OCI-LY1 (cell line): ENCODE measurements around the gene PCBP3.

Experiments used
- H2AFZ ChIP-seq: fragments of 200-600 bp; sonication (generic), shearing (Covaris generic); 2 replicates; pipeline ENCODE4 v1.6.0; 2014; ENCODE audit warnings: antibody characterized with exemption, mild to moderate bottlenecking, low read length
- H3F3A ChIP-seq: fragments of 200-600 bp; sonication (generic), shearing (Covaris generic); 2 replicates; pipeline ENCODE4 v1.6.0; 2014; ENCODE audit warnings: mild to moderate bottlenecking, antibody characterized with exemption, low read length, moderate library complexity; ENCODE audit not compliant: insufficient read depth
- H3K27ac ChIP-seq: fragments of 200-600 bp; sonication (generic); 2 replicates; pipeline ENCODE4 v1.5.1; 2014; ENCODE audit warnings: low read length, mixed run types, mild to moderate bottlenecking, low read depth; ENCODE audit not compliant: poor library complexity, severe bottlenecking
- H3K27me3 ChIP-seq: fragments of 200-600 bp; sonication (generic); 2 replicates; pipeline ENCODE4 v1.6.0; 2014; ENCODE audit warnings: antibody characterized with exemption, mild to moderate bottlenecking, low read length, moderate library complexity; ENCODE audit not compliant: insufficient read depth
- H3K36me3 ChIP-seq: fragments of 200-600 bp; sonication (generic); 2 replicates; pipeline ENCODE4 v1.6.1; 2014; ENCODE audit warnings: mild to moderate bottlenecking, antibody characterized with exemption, low read length, moderate library complexity, mixed read lengths; ENCODE audit not compliant: insufficient read depth
- H3K4me1 ChIP-seq: fragments of 200-600 bp; sonication (generic); 2 replicates; pipeline ENCODE4 v1.5.1; 2014; ENCODE audit warnings: mild to moderate bottlenecking, low read length, moderate library complexity; ENCODE audit not compliant: insufficient read depth, severe bottlenecking
- H3K4me2 ChIP-seq: fragments of 200-600 bp; sonication (generic), shearing (Covaris generic); 2 replicates; pipeline ENCODE4 v1.6.1; 2014; ENCODE audit warnings: low read length
- H3K4me3 ChIP-seq: fragments of 200-600 bp; sonication (generic); 2 replicates; pipeline ENCODE4 v1.5.1; 2014; ENCODE audit warnings: low read length, low read depth, mild to moderate bottlenecking, mixed read lengths; ENCODE audit not compliant: poor library complexity, severe bottlenecking
- H3K79me2 ChIP-seq: fragments of 200-600 bp; shearing (Covaris generic); 2 replicates; pipeline ENCODE4 v1.6.1; 2016; ENCODE audit warnings: mixed run types, low read length, mixed read lengths; ENCODE audit not compliant: insufficient read depth
- H3K9ac ChIP-seq: fragments of 200-600 bp; sonication (generic), shearing (Covaris generic); 2 replicates; pipeline ENCODE4 v1.6.1; 2014; ENCODE audit warnings: mild to moderate bottlenecking, low read length, mixed read lengths
- H3K9me2 ChIP-seq: fragments of 200-600 bp; sonication (generic), shearing (Covaris generic); 2 replicates; pipeline ENCODE4 v1.6.1; 2014; ENCODE audit warnings: low read depth, mild to moderate bottlenecking, low read length, mixed read lengths
- H3K9me3 ChIP-seq: fragments of 200-600 bp; shearing (Covaris generic); 2 replicates; pipeline ENCODE4 v1.6.1; 2014; ENCODE audit warnings: low read length, mixed read lengths
- H4K20me1 ChIP-seq: fragments of 200-600 bp; sonication (generic), shearing (Covaris generic); 2 replicates; pipeline ENCODE4 v1.6.0; 2016; ENCODE audit warnings: mild to moderate bottlenecking, low read length; ENCODE audit not compliant: insufficient read depth
- EZH2 ChIP-seq: fragments of 200-600 bp; sonication (generic), shearing (Covaris generic); IDR thresholded peaks from 2 replicates; pipeline ENCODE4 v1.8.0; 2017; ENCODE audit warnings: borderline replicate concordance, mixed run types, mild to moderate bottlenecking, antibody characterized with exemption, low read length, moderate library complexity, mixed read lengths
- TF ChIP-seq, protein P1 (sequence below): fragments of 200-600 bp; sonication (generic), shearing (Covaris generic); IDR thresholded peaks from 2 replicates; pipeline ENCODE4 v1.5.1; 2017; ENCODE audit warnings: mild to moderate bottlenecking, antibody characterized with exemption, low read length, moderate library complexity, mixed read lengths

Gene PCBP3

DNA sequence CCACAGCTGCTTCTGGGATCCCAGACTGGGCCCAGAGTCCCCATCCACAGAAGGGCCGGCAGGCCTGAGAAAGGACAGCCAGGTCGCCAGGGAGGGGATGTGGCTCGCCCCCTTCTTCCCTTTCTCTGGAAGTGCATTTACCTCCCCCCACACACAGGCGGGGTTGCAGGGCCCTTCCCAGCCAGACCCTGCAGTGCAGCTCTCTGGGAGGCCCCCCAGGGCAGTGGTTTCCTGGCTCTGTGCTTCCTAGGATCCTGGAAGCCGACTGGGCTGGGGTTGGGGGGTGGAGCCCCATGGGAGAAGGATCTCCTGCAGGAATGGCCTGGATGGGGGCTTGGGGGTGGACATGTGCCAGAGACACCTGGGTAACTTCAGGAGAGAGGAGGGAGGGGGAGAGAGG lies 333.9 kb downstream of the PCBP3 start:
- Histone ChIP-seq H3K4me2 (no peak overlapping the region), H3K4me3 (no peak overlapping the region)

DNA sequence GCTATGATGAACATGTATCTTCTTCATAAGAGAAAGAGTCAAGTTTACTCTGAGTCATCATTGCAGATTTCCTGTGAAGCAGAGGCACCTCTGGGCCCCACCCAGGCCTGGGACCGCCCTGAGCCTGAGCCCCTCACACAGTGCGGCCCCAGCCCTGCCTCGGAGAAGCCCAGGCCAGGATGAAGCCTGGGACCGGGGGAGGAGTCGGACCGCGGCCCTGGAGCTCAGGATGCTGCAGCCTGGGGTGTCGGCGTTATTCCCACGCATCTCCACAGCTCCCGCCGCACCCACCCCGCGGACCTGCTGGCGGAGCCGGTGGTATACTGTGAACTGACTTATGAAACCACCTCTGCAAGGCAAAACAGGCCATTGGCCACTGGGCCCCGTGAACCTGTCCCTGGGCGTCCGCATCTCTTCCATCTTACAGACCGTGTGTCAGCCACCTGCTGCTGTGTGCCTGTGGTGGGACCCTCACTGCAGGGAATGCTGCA lies 335.7 kb downstream of the PCBP3 start:
- H3K4me1 ChIP-seq: no peaks in the 10 kb centered on the region
- H3K27ac ChIP-seq: no peak overlapping the region
- no peak overlapping the region for H3K9ac ChIP-seq

More for the DNA sequence above, 333.9 kb downstream of the PCBP3 start:
- Histone ChIP-seq H3K27ac (no peak overlapping the region), H3K27me3 (no peaks in the 10 kb centered on the region), H3K9ac (no peak overlapping the region), H3K36me3 (no peaks in the 10 kb centered on the region), H3K4me1 (no peaks in the 10 kb centered on the region), H3K9me2 (no peaks in the 10 kb centered on the region), H3K9me3 (no peaks in the 10 kb centered on the region), H3K79me2 (no peaks in the 10 kb centered on the region), H4K20me1 (no peaks in the 10 kb centered on the region), H3F3A (peaks cover 3% of the 10 kb centered on the region; the same call in 1 of the 2 replicates), H2AFZ (no peak overlapping the region)
- TF ChIP-seq, protein P1, sequence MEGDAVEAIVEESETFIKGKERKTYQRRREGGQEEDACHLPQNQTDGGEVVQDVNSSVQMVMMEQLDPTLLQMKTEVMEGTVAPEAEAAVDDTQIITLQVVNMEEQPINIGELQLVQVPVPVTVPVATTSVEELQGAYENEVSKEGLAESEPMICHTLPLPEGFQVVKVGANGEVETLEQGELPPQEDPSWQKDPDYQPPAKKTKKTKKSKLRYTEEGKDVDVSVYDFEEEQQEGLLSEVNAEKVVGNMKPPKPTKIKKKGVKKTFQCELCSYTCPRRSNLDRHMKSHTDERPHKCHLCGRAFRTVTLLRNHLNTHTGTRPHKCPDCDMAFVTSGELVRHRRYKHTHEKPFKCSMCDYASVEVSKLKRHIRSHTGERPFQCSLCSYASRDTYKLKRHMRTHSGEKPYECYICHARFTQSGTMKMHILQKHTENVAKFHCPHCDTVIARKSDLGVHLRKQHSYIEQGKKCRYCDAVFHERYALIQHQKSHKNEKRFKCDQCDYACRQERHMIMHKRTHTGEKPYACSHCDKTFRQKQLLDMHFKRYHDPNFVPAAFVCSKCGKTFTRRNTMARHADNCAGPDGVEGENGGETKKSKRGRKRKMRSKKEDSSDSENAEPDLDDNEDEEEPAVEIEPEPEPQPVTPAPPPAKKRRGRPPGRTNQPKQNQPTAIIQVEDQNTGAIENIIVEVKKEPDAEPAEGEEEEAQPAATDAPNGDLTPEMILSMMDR: no peak

DNA sequence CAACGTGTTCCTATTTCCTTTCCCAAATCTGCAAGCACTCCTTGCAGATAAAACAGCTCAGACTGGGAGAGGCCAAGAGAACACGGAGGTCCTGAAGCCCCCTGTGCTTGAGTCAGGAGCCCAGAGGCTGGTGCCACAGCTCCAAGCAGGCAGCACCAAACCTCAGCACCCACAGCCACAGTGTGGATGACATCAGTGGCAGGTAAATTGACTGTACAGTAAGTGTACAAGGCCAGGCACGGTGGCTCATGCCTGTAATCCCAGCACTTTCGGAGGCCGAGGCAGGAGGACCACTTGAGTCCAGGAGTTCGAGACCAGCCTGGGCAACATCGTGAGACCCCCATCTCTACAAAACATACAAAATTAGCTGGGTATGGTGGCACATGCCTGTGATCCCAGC lies 336.1 kb downstream of the PCBP3 start:
- no peak overlapping the region for H3K4me2 ChIP-seq
- no peak overlapping the region for H3K27ac ChIP-seq
- no peaks in the 10 kb centered on the region for H4K20me1 ChIP-seq
- peaks cover 3% of the 10 kb centered on the region; the same call in 1 of the 2 replicates for H3F3A ChIP-seq
- H3K79me2 ChIP-seq: no peaks in the 10 kb centered on the region
- H3K36me3 ChIP-seq: no peaks in the 10 kb centered on the region
- no peaks in the 10 kb centered on the region for H3K9me2 ChIP-seq
- no peak for TF ChIP-seq EZH2
- TF ChIP-seq, protein P1: no peak
- H3K4me1 ChIP-seq: no peaks in the 10 kb centered on the region
- no peak overlapping the region for H2AFZ ChIP-seq
- no peak overlapping the region for H3K4me3 ChIP-seq
- H3K9ac ChIP-seq: no peak overlapping the region
- no peaks in the 10 kb centered on the region for H3K9me3 ChIP-seq
- no peaks in the 10 kb centered on the region for H3K27me3 ChIP-seq

More for the DNA sequence above, 335.7 kb downstream of the PCBP3 start:
- Histone ChIP-seq H3K27me3 (no peaks in the 10 kb centered on the region), H3F3A (peaks cover 3% of the 10 kb centered on the region; the same call in 1 of the 2 replicates), H3K4me2 (no peak overlapping the region), H2AFZ (no peak overlapping the region), H3K9me3 (no peaks in the 10 kb centered on the region), H3K36me3 (no peaks in the 10 kb centered on the region), H3K9me2 (no peaks in the 10 kb centered on the region), H4K20me1 (no peaks in the 10 kb centered on the region), H3K4me3 (no peak overlapping the region), H3K79me2 (no peaks in the 10 kb centered on the region)
- TF ChIP-seq, protein P1: no peak
- no peak for TF ChIP-seq EZH2
